CD14-positive monocyte (primary cell): Measurements from ENCODE around the gene TBCD. TPM values are rescaled to one million over a fixed set of nuclear protein-coding genes. Genes with fewer than 3 reads are reported as not detected.

Experiments
- DNase-seq, 3 donors: peaks; one replicate each; pipeline ENCODE4 v3.0.0-alpha.2; 2011 to 2022
- H2AFZ ChIP-seq: 2 replicates; pipeline ENCODE4 v1.6.0; 2012; ENCODE audit warnings: mild to moderate bottlenecking, low read depth, low read length, inconsistent platforms; ENCODE audit not compliant: insufficient read depth, poor library complexity, severe bottlenecking
- H3K27ac ChIP-seq, 2 donors: 1 replicate in 1 of 2; 2 replicates in 1 of 2; pipeline ENCODE4 v1.5.1; 2012 to 2013; ENCODE audit warnings: low read length in 2 of 2, control low read depth in 1 of 2, inconsistent platforms in 1 of 2, low read depth in 1 of 2, mild to moderate bottlenecking in 1 of 2
- H3K27me3 ChIP-seq, 2 donors: one replicate each; pipeline versions ENCODE4 v1.6.0 to v1.6.1; 2011 to 2013; ENCODE audit warnings: low read length in 2 of 2; ENCODE audit not compliant: control insufficient read depth in 2 of 2, insufficient read depth in 2 of 2
- H3K36me3 ChIP-seq, 2 donors: replicated peaks in 1 of 2; 1 replicate in 1 of 2; 2 replicates in 1 of 2; pipeline versions ENCODE4 v1.5.1 to v1.6.1; 2012 to 2013; ENCODE audit warnings: low read length in 2 of 2, control low read depth in 1 of 2, inconsistent platforms in 1 of 2, mild to moderate bottlenecking in 1 of 2; ENCODE audit not compliant: insufficient read depth in 2 of 2, control insufficient read depth in 1 of 2
- H3K4me1 ChIP-seq, 2 donors: 1 replicate in 1 of 2; 2 replicates in 1 of 2; pipeline versions ENCODE4 v1.5.1 to v1.6.1; 2012 to 2013; ENCODE audit warnings: low read length in 2 of 2, control low read depth in 1 of 2, inconsistent platforms in 1 of 2, mild to moderate bottlenecking in 1 of 2, moderate library complexity in 1 of 2; ENCODE audit not compliant: insufficient read depth in 2 of 2, control insufficient read depth in 1 of 2
- H3K4me2 ChIP-seq: replicated peaks from 2 replicates; pipeline ENCODE3; 2012; ENCODE audit warnings: low read length, moderate library complexity, mild to moderate bottlenecking; ENCODE audit not compliant: poor library complexity, severe bottlenecking; ENCODE audit errors: extremely low read depth
- H3K4me3 ChIP-seq, 3 experiments: fragments of 200-600 bp in 1 of 3; sonication (generic) in 1 of 3; replicated peaks in 1 of 3; 1 replicate in 2 of 3; 2 replicates in 1 of 3; pipeline ENCODE4 v1.5.1; 2011 to 2013; ENCODE audit warnings: low read length in 3 of 3, mild to moderate bottlenecking in 3 of 3, control low read depth in 2 of 3, low read depth in 2 of 3, inconsistent platforms in 1 of 3, moderate library complexity in 1 of 3
- H3K79me2 ChIP-seq: 2 replicates; pipeline ENCODE4 v1.6.0; 2012; ENCODE audit warnings: mild to moderate bottlenecking, control low read depth, inconsistent platforms, low read length, moderate library complexity; ENCODE audit not compliant: insufficient read depth
- H3K9ac ChIP-seq: 2 replicates; pipeline ENCODE4 v1.6.0; 2017; ENCODE audit warnings: low read length, mild to moderate bottlenecking; ENCODE audit not compliant: insufficient read depth, poor library complexity, severe bottlenecking
- H3K9me3 ChIP-seq, 2 donors: replicated peaks in 1 of 2; 1 replicate in 1 of 2; 2 replicates in 1 of 2; pipeline versions ENCODE4 v1.5.1 to v1.6.1; 2012 to 2013; ENCODE audit warnings: low read length in 2 of 2, control low read depth in 1 of 2; ENCODE audit not compliant: control insufficient read depth in 1 of 2, insufficient read depth in 1 of 2
- H4K20me1 ChIP-seq: 2 replicates; pipeline ENCODE4 v1.6.0; 2012; ENCODE audit warnings: mild to moderate bottlenecking, low read length, control low read depth, moderate library complexity; ENCODE audit not compliant: insufficient read depth
- H3K27ac Mint-ChIP-seq, 7 donors: one replicate each; pipeline ENCODE4 v1.8.0; 2020; ENCODE audit warnings: mild to moderate bottlenecking in 7 of 7, mixed read lengths in 7 of 7, moderate library complexity in 6 of 7, inconsistent platforms in 2 of 7
- H3K27me3 Mint-ChIP-seq, 3 donors: one replicate each; pipeline ENCODE4 v1.8.0; 2021 to 2022; ENCODE audit warnings: low read depth in 3 of 3, mild to moderate bottlenecking in 3 of 3, mixed read lengths in 3 of 3, moderate library complexity in 3 of 3, inconsistent platforms in 1 of 3
- H3K36me3 Mint-ChIP-seq, 2 donors: one replicate each; pipeline ENCODE4 v1.8.0; 2020; ENCODE audit warnings: mixed read lengths in 2 of 2, inconsistent platforms in 1 of 2, mild to moderate bottlenecking in 1 of 2
- H3K4me1 Mint-ChIP-seq: one replicate; pipeline ENCODE4 v1.8.0; 2020; ENCODE audit warnings: mild to moderate bottlenecking, mixed read lengths
- H3K4me3 Mint-ChIP-seq, 2 donors: one replicate each; pipeline ENCODE4 v1.8.0; 2020; ENCODE audit warnings: mild to moderate bottlenecking in 2 of 2, mixed read lengths in 2 of 2, moderate library complexity in 1 of 2
- H3K9me3 Mint-ChIP-seq, 7 donors: one replicate each; pipeline ENCODE4 v1.8.0; 2020 to 2022; ENCODE audit warnings: mixed read lengths in 7 of 7, mild to moderate bottlenecking in 6 of 7, moderate library complexity in 6 of 7, inconsistent platforms in 2 of 7
- WGBS: methylation state at CpG from one replicate; pipeline ENCODE4 v1.1.5; 2013; ENCODE audit warnings: missing lambda C conversion rate; ENCODE audit not compliant: insufficient coverage; 5-methylcytosine and 5-hydroxymethylcytosine counted together
- intact Hi-C, 2 donors: fragments of 100-400 bp; cut with micrococcal nuclease; formaldehyde crosslinking; loops; one replicate each; pipeline versions ENCODE4 v1.15.0 to v1.15.1; 2023
- polyA plus RNA-seq, 3 donors: library from polyadenylated mRNA; depleted of rRNA in 1 of 3; unstranded in 2 of 3; stranded (reverse) in 1 of 3; fragments of 300-500 nt in 2 of 3; fragments of >200 nt in 1 of 3; fragmentation: Illumina TruSeq in 2 of 3; gene quantifications; 1 replicate in 2 of 3; 2 replicates in 1 of 3; pipeline ENCODE4 v1.2.3, GENCODE V29; 2012 to 2021
- TF ChIP-seq, protein P1 (sequence below): fragments of 200-600 bp; IDR thresholded peaks from one replicate; pipeline ENCODE4 v1.8.0; 2022; ENCODE audit warnings: antibody characterized with exemption, mild to moderate bottlenecking

TBCD gene
- polyA plus RNA-seq, 3 donors = 54.7 to 74.0 (median 66.6) TPM

DNA sequence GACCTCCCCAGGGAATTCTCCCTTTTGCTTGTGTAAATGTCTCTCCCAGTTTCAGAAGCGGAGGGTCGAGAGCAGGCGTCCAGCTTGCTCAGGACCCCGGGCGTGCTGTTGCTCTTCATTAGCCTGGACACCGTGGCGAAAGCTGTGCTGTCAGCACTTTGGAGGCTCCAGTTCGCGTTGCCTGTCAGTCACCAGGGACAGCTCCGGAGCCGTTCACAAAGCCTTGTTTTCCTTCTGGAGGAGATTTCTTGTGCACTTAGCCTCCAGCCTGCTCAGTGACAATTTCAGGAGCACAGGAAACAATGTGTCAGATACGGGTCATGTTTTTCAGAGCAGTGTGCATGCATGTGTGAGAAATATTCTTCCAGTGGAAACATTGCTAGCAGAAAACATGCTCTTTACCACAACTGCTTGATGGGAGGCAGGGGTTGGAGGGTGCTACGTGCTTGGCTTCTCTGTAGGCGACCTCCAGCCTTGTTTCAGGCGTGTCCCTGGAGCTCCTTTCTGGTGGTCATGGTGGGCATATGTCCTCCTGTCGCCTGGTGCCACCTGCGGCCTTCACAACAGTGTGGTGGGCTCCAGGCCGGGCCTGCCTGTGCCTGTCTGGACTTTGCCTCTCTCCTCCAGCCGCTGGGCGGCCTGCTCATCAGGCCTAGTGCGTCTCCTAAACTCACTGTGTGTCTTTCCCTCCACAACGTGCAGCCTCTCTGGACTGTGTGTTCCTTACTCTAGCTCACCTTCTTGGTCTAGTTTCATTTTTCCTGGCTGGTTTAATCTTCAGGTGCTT lies 59.0 kb downstream of the TBCD start:
- Mint-ChIP-seq H3K4me1 (peaks cover 4% of the 10 kb centered on the region), H3K27me3 (no peaks in the 10 kb centered on the region), H3K36me3 (peaks cover 46 to 71% of the 10 kb centered on the region in 2 donors), H3K9me3 (peaks cover 0 to under 1% (median 0%) of the 10 kb centered on the region in 7 donors), H3K4me3 (no peak overlapping the region), H3K27ac (peak overlapping the region in 4 of 7 donors; percentile 24 to 55 (median 38))
- Histone ChIP-seq H3K4me3 (no peak overlapping the region), H3K36me3 (peaks cover 11 to 43% of the 10 kb centered on the region in 2 donors), H3K4me2 (no peak overlapping the region), H4K20me1 (no peaks in the 10 kb centered on the region), H3K4me1 (no peaks in the 10 kb centered on the region), H3K27me3 (no peaks in the 10 kb centered on the region), H3K9me3 (no peaks in the 10 kb centered on the region), H2AFZ (no peak overlapping the region), H3K27ac (no peak overlapping the region), H3K9ac (no peak overlapping the region), H3K79me2 (no peaks in the 10 kb centered on the region)
- TF ChIP-seq, protein P1, sequence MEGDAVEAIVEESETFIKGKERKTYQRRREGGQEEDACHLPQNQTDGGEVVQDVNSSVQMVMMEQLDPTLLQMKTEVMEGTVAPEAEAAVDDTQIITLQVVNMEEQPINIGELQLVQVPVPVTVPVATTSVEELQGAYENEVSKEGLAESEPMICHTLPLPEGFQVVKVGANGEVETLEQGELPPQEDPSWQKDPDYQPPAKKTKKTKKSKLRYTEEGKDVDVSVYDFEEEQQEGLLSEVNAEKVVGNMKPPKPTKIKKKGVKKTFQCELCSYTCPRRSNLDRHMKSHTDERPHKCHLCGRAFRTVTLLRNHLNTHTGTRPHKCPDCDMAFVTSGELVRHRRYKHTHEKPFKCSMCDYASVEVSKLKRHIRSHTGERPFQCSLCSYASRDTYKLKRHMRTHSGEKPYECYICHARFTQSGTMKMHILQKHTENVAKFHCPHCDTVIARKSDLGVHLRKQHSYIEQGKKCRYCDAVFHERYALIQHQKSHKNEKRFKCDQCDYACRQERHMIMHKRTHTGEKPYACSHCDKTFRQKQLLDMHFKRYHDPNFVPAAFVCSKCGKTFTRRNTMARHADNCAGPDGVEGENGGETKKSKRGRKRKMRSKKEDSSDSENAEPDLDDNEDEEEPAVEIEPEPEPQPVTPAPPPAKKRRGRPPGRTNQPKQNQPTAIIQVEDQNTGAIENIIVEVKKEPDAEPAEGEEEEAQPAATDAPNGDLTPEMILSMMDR = no peak
- DNase-seq = no peak
- intact Hi-C loops = loop anchor here in 1 of 2 donors (5.0 kb wide), 1 partner anchor 56 kb away; no protein-coding TSS in a partner anchor
- WGBS = 91% methylated on average over 18 of the region's 22 CpGs

DNA sequence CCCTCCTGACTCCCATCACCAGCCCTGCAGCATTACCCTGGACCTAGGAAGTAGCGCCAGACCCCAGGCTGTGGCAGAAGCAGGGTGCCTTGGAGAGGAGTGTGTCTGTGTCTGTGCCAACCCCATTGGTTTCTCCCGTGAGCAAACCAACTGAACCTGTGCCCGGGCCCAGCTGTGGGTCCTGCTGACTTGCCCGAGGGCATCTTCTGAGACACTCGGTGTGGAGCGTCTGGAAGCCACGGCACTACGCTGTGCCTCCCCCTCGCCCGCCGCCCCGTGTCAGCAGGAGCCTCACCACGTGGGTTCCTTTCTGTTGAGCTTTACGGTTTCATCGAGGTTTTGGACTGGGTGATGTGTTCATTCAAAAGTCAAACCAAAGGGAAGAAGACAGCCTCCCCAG lies 60.2 kb downstream of the TBCD start:
- DNase-seq = no peak
- Histone ChIP-seq H3K9me3 (no peaks in the 10 kb centered on the region), H3K4me3 (no peak overlapping the region), H3K27ac (no peak overlapping the region), H3K79me2 (no peaks in the 10 kb centered on the region), H3K4me1 (no peaks in the 10 kb centered on the region), H2AFZ (no peak overlapping the region), H3K4me2 (no peak overlapping the region), H4K20me1 (no peaks in the 10 kb centered on the region), H3K9ac (no peak overlapping the region), H3K36me3 (peaks cover 7 to 37% of the 10 kb centered on the region in 2 donors), H3K27me3 (no peaks in the 10 kb centered on the region)
- Mint-ChIP-seq H3K4me3 (no peak overlapping the region), H3K27ac (no peak overlapping the region), H3K4me1 (peaks cover 11% of the 10 kb centered on the region), H3K9me3 (peaks cover 0 to 6% (median 0%) of the 10 kb centered on the region in 7 donors), H3K27me3 (no peaks in the 10 kb centered on the region), H3K36me3 (peaks cover 43 to 70% of the 10 kb centered on the region in 2 donors)
- TF ChIP-seq, protein P1 = no peak
- WGBS = 91% methylated on average over 12 of the region's 15 CpGs
- intact Hi-C loops = loop anchor here in 1 of 2 donors (5.0 kb wide), 1 partner anchor 55 kb away; no protein-coding TSS in a partner anchor
